Body of pancreas (tissue), 4 donors: ENCODE data around the gene MARS1. TPM values are rescaled to one million over a fixed set of nuclear protein-coding genes. Genes with fewer than 3 reads are reported as not detected.

Experiments used
- ATAC-seq: fragments of 150-250 bp; one replicate; pipeline ENCODE4 v1.9.1; 2016
- DNase-seq, 4 donors: peaks; one replicate each; pipeline ENCODE4 v3.0.0-alpha.2; 2019
- H3K27ac ChIP-seq, 4 donors: fragments of 200-600 bp; sonication (generic); 1 replicate in 3 of 4; 2 replicates in 1 of 4; pipeline versions ENCODE4 v1.5.1 to v1.6.1; 2016 to 2019; ENCODE audit warnings: mild to moderate bottlenecking in 1 of 4, mixed read lengths in 1 of 4, moderate library complexity in 1 of 4
- H3K27me3 ChIP-seq, 2 donors: fragments of 200-600 bp; sonication (generic); one replicate each; pipeline ENCODE4 v1.6.0; 2016; ENCODE audit warnings: mild to moderate bottlenecking in 1 of 2
- H3K36me3 ChIP-seq, 2 donors: fragments of 200-600 bp; sonication (generic); replicated peaks in 1 of 2; 2 replicates each; pipeline ENCODE4 v1.5.1; 2016; ENCODE audit warnings: low read depth in 2 of 2; ENCODE audit not compliant: insufficient read depth in 1 of 2
- H3K4me1 ChIP-seq: fragments of 200-600 bp; sonication (generic); one replicate; pipeline ENCODE4 v1.6.0; 2016
- H3K4me3 ChIP-seq, 2 donors: fragments of 200-600 bp; sonication (generic); 1 replicate in 1 of 2; 2 replicates in 1 of 2; pipeline ENCODE4 v1.5.1; 2016 to 2019
- H3K9me3 ChIP-seq, 3 donors: fragments of 200-600 bp; sonication (generic); 1 replicate in 2 of 3; 2 replicates in 1 of 3; pipeline ENCODE4 v1.5.1; 2016
- CTCF ChIP-seq, 7 experiments: fragments of 450-650 bp in 4 of 7; fragments of 200-600 bp in 3 of 7; sonication (generic) in 3 of 7; IDR thresholded peaks; one replicate each; pipeline ENCODE4 v1.5.1; 2016 to 2019; ENCODE audit warnings: antibody characterized with exemption in 7 of 7
- POLR2A ChIP-seq, 3 donors: fragments of 450-650 bp; IDR thresholded peaks; one replicate each; pipeline ENCODE4 v1.6.1; 2016; ENCODE audit warnings: antibody characterized with exemption in 3 of 3, mild to moderate bottlenecking in 2 of 3
- WGBS, 2 donors: methylation state at CpG; one replicate each; pipeline ENCODE4 v1.1.5; 2017; 5-methylcytosine and 5-hydroxymethylcytosine counted together
- intact Hi-C: fragments of 100-400 bp; cut with DNase I; formaldehyde crosslinking; loops from one replicate; pipeline ENCODE4 v1.15.1; 2023
- total RNA-seq, 2 donors: library from RNA; depleted of rRNA; stranded (reverse); fragments of >200 nt; gene quantifications; one replicate each; pipeline ENCODE4 v1.1.0, GENCODE V29; 2016

MARS1 gene
- total RNA-seq, 2 donors from 2014 or later: 61.7 to 103 TPM

- intact Hi-C loops: no loop called here
- Histone ChIP-seq H3K36me3 (no peaks in the 10 kb centered on the region), H3K4me3 (no peak overlapping the region), H3K9me3 (no peaks in the 10 kb centered on the region), H3K27me3 (peaks cover 0 to 17% of the 10 kb centered on the region in 2 donors), H3K27ac (peak overlapping the region in 2 of 4 donors; percentile 41 to 59), H3K4me1 (peaks cover 15% of the 10 kb centered on the region)
- TF ChIP-seq CTCF (IDR thresholded peaks at IDR 0.05): no peak
- TF ChIP-seq POLR2A (IDR thresholded peaks at IDR 0.05): no peak
- ATAC-seq (no peak), DNase-seq (no peak)
- WGBS, 2 donors: 70 to 74% methylated on average over 6 to 10 of the region's 10 CpGs
These were observed 8.9 kb upstream of the MARS1 start for GRCh38 chr12:57479043-57479375.

- Histone ChIP-seq H3K4me1 (peaks cover 15% of the 10 kb centered on the region), H3K27me3 (peaks cover 0 to 17% of the 10 kb centered on the region in 2 donors), H3K4me3 (no peak within 1 kb of the TSS), H3K36me3 (no peaks in the 10 kb centered on the region), H3K9me3 (no peaks in the 10 kb centered on the region), H3K27ac (peak within 1 kb of the TSS in 2 of 4 donors; percentile 41 to 59)
- ATAC-seq: no peak
- TF ChIP-seq CTCF (IDR thresholded peaks at IDR 0.05) (no peak), POLR2A (IDR thresholded peaks at IDR 0.05) (peak in 1 of 3 donors; percentile 9)
- intact Hi-C loops: no loop called here
- 57 to 59% methylated on average over 6 of the region's 6 CpGs for WGBS, 2 donors
- DNase-seq: no peak
These were observed 8.3 kb upstream of the MARS1 start, which contains the start of gene ARHGAP9 for GRCh38 chr12:57479376-57480115. TSS of gene ARHGAP9 (minus strand) at chr12:57479866. CDS start at chr12:57479406, 460 bp downstream.

- ATAC-seq (no peak), DNase-seq (no peak)
- WGBS, 2 donors: 61 to 72% methylated on average over 1 of the region's 1 CpG
- intact Hi-C loops: no loop called here
- no peak for TF ChIP-seq CTCF (IDR thresholded peaks at IDR 0.05)
- TF ChIP-seq POLR2A (IDR thresholded peaks at IDR 0.05): no peak
- Histone ChIP-seq H3K4me1 (no peaks in the 10 kb centered on the region), H3K9me3 (no peaks in the 10 kb centered on the region), H3K36me3 (no peaks in the 10 kb centered on the region), H3K4me3 (no peak overlapping the region), H3K27ac (no peak overlapping the region), H3K27me3 (peaks cover 0 to 2% of the 10 kb centered on the region in 2 donors)
These were observed 6.2 kb upstream of the MARS1 start for GRCh38 chr12:57481671-57482070.

- H3K4me1 ChIP-seq: peaks cover 5% of the 10 kb centered on the region
- H3K9me3 ChIP-seq: no peaks in the 10 kb centered on the region
- ATAC-seq (no peak), DNase-seq (no peak)
- H3K27me3 ChIP-seq: no peaks in the 10 kb centered on the region
- intact Hi-C loops: no loop called here
- no peak for TF ChIP-seq POLR2A (IDR thresholded peaks at IDR 0.05)
- TF ChIP-seq CTCF (IDR thresholded peaks at IDR 0.05): no peak
- WGBS, 2 donors: 54 to 66% methylated on average over 5 of the region's 5 CpGs
- no peak overlapping the region for H3K27ac ChIP-seq
- H3K4me3 ChIP-seq: no peak overlapping the region
- H3K36me3 ChIP-seq: no peaks in the 10 kb centered on the region
These were observed 4.4 kb upstream of the MARS1 start for GRCh38 chr12:57483466-57483865.

- Histone ChIP-seq H3K9me3 (no peaks in the 10 kb centered on the region), H3K27me3 (no peaks in the 10 kb centered on the region), H3K27ac (no peak overlapping the region), H3K4me1 (peaks cover 15% of the 10 kb centered on the region), H3K4me3 (no peak overlapping the region), H3K36me3 (peaks cover 0 to 6% of the 10 kb centered on the region in 2 donors)
- DNase-seq (no peak), ATAC-seq (no peak)
- no peak for TF ChIP-seq CTCF (IDR thresholded peaks at IDR 0.05)
- no peak for TF ChIP-seq POLR2A (IDR thresholded peaks at IDR 0.05)
- intact Hi-C loops: no loop called here
These were observed 2.2 kb upstream of the MARS1 start for GRCh38 chr12:57485695-57486094.
